PC-9 (cell line): ENCODE results near the gene CMTM7. TPM values are rescaled to one million over a fixed set of nuclear protein-coding genes. Genes with fewer than 3 reads are reported as not detected.

Source experiments
- BruUV-seq: library from RNA; stranded (reverse); fragments of 400-500 nt; replicated peaks from 2 replicates; lab custom pipeline; 2021; lab: Mats Ljungman, UMichigan
- CTCF ChIA-PET: fragments of 300-600 bp; sonication (Branson Sonifier 250); formaldehyde crosslinking; loops from one replicate; lab custom pipeline; 2022; ENCODE audit warnings: antibody characterized with exemption; lab: Charles Lee
- POLR2A ChIA-PET: fragments of 300-600 bp; sonication (Branson Sonifier 250); formaldehyde crosslinking; loops from one replicate; lab custom pipeline; 2022; ENCODE audit warnings: antibody characterized with exemption; ENCODE audit not compliant: unreplicated experiment; lab: Charles Lee
- DNase-seq, 2 experiments: peaks; one replicate each; pipeline versions ENCODE4 v3.0.0 to v3.0.0-alpha.2; 2015 to 2022; ENCODE audit warnings: mixed read lengths in 1 of 2
- H2AFZ ChIP-seq: fragments of 200-600 bp; sonication (generic); 2 replicates; pipeline ENCODE4 v1.8.1; 2017; ENCODE audit warnings: antibody characterized with exemption
- H3F3A ChIP-seq: fragments of 200-600 bp; sonication (generic); 2 replicates; pipeline ENCODE4 v1.8.1; 2017; ENCODE audit warnings: antibody characterized with exemption, mild to moderate bottlenecking, low read depth; ENCODE audit not compliant: insufficient read depth
- H3K27ac ChIP-seq: fragments of 200-600 bp; sonication (generic); 2 replicates; pipeline ENCODE4 v1.6.1; 2016; ENCODE audit warnings: mixed run types
- H3K27me3 ChIP-seq: fragments of 200-600 bp; sonication (generic); 2 replicates; pipeline ENCODE4 v1.6.1; 2016; ENCODE audit warnings: low read depth, mixed run types; ENCODE audit not compliant: insufficient read depth
- H3K36me3 ChIP-seq: fragments of 200-600 bp; sonication (generic); 2 replicates; pipeline ENCODE4 v1.6.1; 2016; ENCODE audit warnings: low read depth, mixed run types
- H3K4me1 ChIP-seq: fragments of 200-600 bp; sonication (generic); replicated peaks from 2 replicates; pipeline ENCODE4 v1.6.1; 2016; ENCODE audit warnings: mixed run types; ENCODE audit not compliant: insufficient read depth
- H3K4me2 ChIP-seq: fragments of 200-600 bp; sonication (generic); 2 replicates; pipeline ENCODE4 v1.6.1; 2017; ENCODE audit warnings: mixed run types
- H3K4me3 ChIP-seq: fragments of 200-600 bp; sonication (generic); 2 replicates; pipeline ENCODE4 v1.6.1; 2016; ENCODE audit warnings: mixed run types
- H3K79me2 ChIP-seq: fragments of 200-600 bp; sonication (generic); 2 replicates; pipeline ENCODE4 v1.6.1; 2017; ENCODE audit warnings: low read depth, mixed run types
- H3K9me2 ChIP-seq: fragments of 200-600 bp; sonication (generic); 2 replicates; pipeline ENCODE4 v1.8.1; 2017; ENCODE audit warnings: mild to moderate bottlenecking; ENCODE audit not compliant: insufficient read depth
- H3K9me3 ChIP-seq: fragments of 200-600 bp; sonication (generic); 2 replicates; pipeline ENCODE4 v1.8.1; 2016; ENCODE audit warnings: low read depth; ENCODE audit not compliant: insufficient read depth
- H4K20me1 ChIP-seq: fragments of 200-600 bp; sonication (generic); 2 replicates; pipeline ENCODE4 v1.8.1; 2017; ENCODE audit not compliant: insufficient read depth
- EZH2 ChIP-seq: fragments of 200-600 bp; sonication (generic); IDR thresholded peaks from 2 replicates; pipeline ENCODE4 v1.8.0; 2017; ENCODE audit warnings: antibody characterized with exemption, low read depth
- intact Hi-C: fragments of 100-400 bp; cut with micrococcal nuclease; formaldehyde crosslinking; loops from one replicate; pipeline ENCODE4 v1.10.0; 2022; ENCODE audit not compliant: unreplicated experiment
- total RNA-seq: library from RNA; stranded (reverse); gene quantifications from 2 replicates; pipeline ENCODE4 v1.2.3, GENCODE V29; 2021
- TF ChIP-seq, protein P1 (sequence below): fragments of 200-600 bp; sonication (generic); conservative IDR thresholded peaks from 2 replicates; pipeline ENCODE4 v1.6.1; 2017; ENCODE audit warnings: mixed run types, antibody characterized with exemption, mild to moderate bottlenecking, moderate library complexity

CMTM7 gene
- total RNA-seq, 1 experiment from 2014 or later: 37.1 TPM

DNA sequence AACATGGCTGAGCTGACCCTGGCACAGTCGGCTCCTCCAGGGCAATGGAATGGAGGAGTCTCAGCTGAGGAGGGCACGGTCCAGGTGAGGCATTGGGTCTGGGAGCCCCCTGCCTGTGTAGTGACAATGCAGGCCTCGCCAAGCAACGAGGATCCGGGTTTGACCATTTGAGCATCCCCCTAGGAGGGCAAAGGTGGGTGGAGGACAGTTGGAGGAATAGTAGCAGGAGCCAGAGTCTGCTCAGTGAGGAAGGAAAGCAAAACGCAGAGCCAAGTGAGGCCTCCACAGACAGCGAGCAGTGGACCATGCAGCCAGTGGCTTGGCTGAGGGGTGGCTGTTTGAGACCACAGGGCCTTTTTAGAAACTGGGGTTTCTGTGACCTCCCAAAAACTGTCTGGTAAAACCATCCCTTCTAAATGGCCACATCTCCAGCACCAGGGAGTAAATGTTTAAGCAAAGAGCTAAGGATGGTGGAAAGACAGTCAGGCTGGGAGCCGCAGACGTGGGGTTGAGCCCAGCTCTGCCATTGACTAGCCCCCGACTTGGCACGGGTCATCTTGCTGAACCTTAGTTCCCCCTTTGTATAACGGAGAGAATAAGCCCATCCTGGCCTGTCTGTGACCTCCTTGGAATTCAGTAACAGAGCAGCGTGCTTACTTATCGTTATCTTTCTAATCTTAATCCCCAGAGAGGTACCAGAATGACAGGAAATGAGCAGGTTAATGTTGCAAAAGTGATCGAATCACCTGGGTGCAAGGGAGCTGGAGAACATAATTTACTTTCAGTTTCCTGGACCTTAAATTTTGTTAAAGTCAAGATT lies 64.2 kb downstream of the CMTM7 start:
- CTCF ChIA-PET: interaction anchor here (0.6 kb wide), 1 partner anchor 18 kb away, joined by 4 read pairs; no protein-coding TSS in a partner anchor
- H3K4me1 ChIP-seq: no peaks in the 10 kb centered on the region
- intact Hi-C loops: no loop called here
- H3F3A ChIP-seq: no peaks in the 10 kb centered on the region
- H3K9me2 ChIP-seq: no peaks in the 10 kb centered on the region
- no peak overlapping the region for H3K4me2 ChIP-seq
- no peak overlapping the region for H2AFZ ChIP-seq
- H3K4me3 ChIP-seq: no peak overlapping the region
- H3K27me3 ChIP-seq: no peaks in the 10 kb centered on the region
- H3K9me3 ChIP-seq: no peaks in the 10 kb centered on the region
- BruUV-seq: no TSS peak
- no peaks in the 10 kb centered on the region for H3K36me3 ChIP-seq
- no peaks in the 10 kb centered on the region for H3K79me2 ChIP-seq
- H3K27ac ChIP-seq: no peak overlapping the region
- no peak for DNase-seq
- no peak for TF ChIP-seq EZH2
- TF ChIP-seq, protein P1, sequence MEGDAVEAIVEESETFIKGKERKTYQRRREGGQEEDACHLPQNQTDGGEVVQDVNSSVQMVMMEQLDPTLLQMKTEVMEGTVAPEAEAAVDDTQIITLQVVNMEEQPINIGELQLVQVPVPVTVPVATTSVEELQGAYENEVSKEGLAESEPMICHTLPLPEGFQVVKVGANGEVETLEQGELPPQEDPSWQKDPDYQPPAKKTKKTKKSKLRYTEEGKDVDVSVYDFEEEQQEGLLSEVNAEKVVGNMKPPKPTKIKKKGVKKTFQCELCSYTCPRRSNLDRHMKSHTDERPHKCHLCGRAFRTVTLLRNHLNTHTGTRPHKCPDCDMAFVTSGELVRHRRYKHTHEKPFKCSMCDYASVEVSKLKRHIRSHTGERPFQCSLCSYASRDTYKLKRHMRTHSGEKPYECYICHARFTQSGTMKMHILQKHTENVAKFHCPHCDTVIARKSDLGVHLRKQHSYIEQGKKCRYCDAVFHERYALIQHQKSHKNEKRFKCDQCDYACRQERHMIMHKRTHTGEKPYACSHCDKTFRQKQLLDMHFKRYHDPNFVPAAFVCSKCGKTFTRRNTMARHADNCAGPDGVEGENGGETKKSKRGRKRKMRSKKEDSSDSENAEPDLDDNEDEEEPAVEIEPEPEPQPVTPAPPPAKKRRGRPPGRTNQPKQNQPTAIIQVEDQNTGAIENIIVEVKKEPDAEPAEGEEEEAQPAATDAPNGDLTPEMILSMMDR: no peak
- H4K20me1 ChIP-seq: no peaks in the 10 kb centered on the region
- POLR2A ChIA-PET: interaction anchor here (0.6 kb wide), 1 partner anchor 46 kb away, joined by 4 read pairs; no protein-coding TSS in a partner anchor

DNA sequence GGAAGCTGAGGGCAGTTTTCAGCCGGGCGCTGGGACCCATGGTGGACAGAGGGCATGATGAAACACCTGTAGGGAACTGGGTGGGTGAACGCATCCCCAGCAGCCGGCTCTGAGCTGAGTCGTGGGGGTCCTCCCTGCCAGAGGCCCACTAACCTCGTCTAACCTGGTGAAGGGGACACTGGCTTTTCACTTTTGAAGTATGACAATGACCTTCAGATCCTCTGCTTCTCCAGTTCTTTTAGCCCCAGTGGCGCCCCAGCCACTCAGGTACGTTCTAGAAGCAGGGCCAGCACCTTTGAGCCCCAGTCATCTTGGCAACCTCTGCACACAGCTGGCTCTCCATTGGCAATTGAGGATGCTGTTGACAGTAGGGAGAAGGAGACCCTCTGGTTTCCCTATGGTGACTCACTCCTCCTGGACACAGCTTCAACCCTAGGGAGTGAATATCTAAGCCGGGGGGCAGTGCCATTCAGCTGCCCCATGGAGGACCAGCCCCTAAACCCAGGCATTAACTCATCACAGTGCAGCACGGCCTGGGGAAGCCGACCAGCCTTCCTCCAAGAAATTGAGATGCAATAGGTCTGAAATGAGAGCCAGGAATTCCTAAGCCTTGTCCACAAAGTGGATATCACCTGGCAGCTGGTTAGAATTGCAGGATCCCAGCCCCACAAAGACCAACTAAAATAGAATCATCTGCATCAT lies 64.9 kb downstream of the CMTM7 start:
- no peaks in the 10 kb centered on the region for H3K36me3 ChIP-seq
- no peak overlapping the region for H3K4me2 ChIP-seq
- H3K9me2 ChIP-seq: no peaks in the 10 kb centered on the region
- intact Hi-C loops: no loop called here
- TF ChIP-seq, protein P1: no peak
- TF ChIP-seq EZH2: no peak
- DNase-seq: no peak
- BruUV-seq: no TSS peak
- H2AFZ ChIP-seq: no peak overlapping the region
- no peak overlapping the region for H3K27ac ChIP-seq
- CTCF ChIA-PET: no interaction called here
- H3K4me1 ChIP-seq: no peaks in the 10 kb centered on the region
- H3K79me2 ChIP-seq: no peaks in the 10 kb centered on the region
- H3K4me3 ChIP-seq: no peak overlapping the region
- H3F3A ChIP-seq: no peaks in the 10 kb centered on the region
- POLR2A ChIA-PET: interaction anchor here (0.6 kb wide), 1 partner anchor 46 kb away, joined by 4 read pairs; no protein-coding TSS in a partner anchor
- H4K20me1 ChIP-seq: no peaks in the 10 kb centered on the region
- H3K27me3 ChIP-seq: no peaks in the 10 kb centered on the region
- no peaks in the 10 kb centered on the region for H3K9me3 ChIP-seq

DNA sequence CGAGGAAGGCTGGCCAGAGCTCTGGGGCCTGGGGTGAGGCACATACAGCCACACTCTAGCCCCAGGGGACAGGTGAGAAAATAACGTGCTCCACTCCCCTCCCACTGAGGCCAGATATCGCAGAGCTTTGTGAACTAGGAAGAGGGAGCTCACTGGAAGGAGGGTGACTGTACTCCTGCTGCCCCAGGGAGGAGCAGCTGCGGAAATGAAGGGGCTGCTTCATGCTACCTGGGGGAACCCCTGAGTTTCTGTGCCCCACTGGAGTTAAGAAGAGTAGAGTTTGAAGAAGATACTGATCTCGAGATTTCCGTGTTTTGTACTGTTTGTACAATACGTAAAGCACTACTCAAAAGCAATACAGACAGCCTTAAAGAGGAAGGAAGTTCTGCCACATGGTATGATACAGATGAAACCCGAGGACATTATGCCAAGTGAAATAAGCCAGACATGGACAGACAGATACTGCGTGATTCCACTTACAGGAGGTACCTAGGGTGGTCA lies 66.4 kb downstream of the CMTM7 start:
- Histone ChIP-seq H3F3A (no peaks in the 10 kb centered on the region), H3K9me3 (no peaks in the 10 kb centered on the region), H2AFZ (no peak overlapping the region), H3K79me2 (no peaks in the 10 kb centered on the region), H3K4me3 (no peak overlapping the region), H3K9me2 (no peaks in the 10 kb centered on the region), H3K27ac (no peak overlapping the region), H3K4me2 (no peak overlapping the region), H3K4me1 (no peaks in the 10 kb centered on the region), H4K20me1 (no peaks in the 10 kb centered on the region), H3K36me3 (no peaks in the 10 kb centered on the region), H3K27me3 (no peaks in the 10 kb centered on the region)
- BruUV-seq: no TSS peak
- TF ChIP-seq, protein P1: no peak
- TF ChIP-seq EZH2: no peak
- ChIA-PET CTCF (no interaction called here), POLR2A (no interaction called here)
- intact Hi-C loops: no loop called here
- DNase-seq: no peak
